Mammary epithelial cell (primary cell): Measurements from ENCODE around the gene LINC01488.

Experiments
- EZH2 ChIP-seq: IDR thresholded peaks from 2 replicates; pipeline ENCODE4 v1.6.1; 2012; ENCODE audit warnings: low read length, inconsistent platforms, borderline replicate concordance
- TF ChIP-seq, protein P1 (sequence below), 2 donors: IDR thresholded peaks in 1 of 2; conservative IDR thresholded peaks in 1 of 2; 2 replicates each; pipeline ENCODE4 v1.5.1; 2011 to 2012; ENCODE audit warnings: inconsistent platforms in 2 of 2, low read length in 2 of 2, mild to moderate bottlenecking in 2 of 2, control low read depth in 1 of 2, low read depth in 1 of 2; ENCODE audit not compliant: insufficient read depth in 1 of 2; ENCODE audit errors: extremely low read depth in 1 of 2

DNA sequence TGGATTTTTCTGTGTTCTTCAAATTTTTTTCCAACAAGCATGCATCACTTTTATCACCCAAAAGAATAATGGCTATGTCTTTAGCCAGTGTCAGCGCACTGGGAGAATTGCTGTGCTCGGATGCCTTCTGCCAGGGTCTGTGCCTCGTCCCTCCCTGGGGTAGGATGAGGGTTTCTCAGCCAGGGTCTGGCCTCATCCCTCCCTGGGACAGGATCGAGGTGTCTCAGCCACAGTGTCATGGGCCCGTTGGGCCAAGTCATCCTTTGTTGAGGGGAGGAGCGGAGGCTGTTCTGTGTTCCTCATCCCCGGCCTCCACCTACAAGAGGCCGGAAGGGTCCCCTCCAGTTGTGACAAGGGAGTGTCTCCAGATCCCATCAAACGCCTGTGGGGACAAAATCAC, 22.7 kb downstream of the LINC01488 start:
- TF ChIP-seq EZH2: no peak
- TF ChIP-seq, protein P1, sequence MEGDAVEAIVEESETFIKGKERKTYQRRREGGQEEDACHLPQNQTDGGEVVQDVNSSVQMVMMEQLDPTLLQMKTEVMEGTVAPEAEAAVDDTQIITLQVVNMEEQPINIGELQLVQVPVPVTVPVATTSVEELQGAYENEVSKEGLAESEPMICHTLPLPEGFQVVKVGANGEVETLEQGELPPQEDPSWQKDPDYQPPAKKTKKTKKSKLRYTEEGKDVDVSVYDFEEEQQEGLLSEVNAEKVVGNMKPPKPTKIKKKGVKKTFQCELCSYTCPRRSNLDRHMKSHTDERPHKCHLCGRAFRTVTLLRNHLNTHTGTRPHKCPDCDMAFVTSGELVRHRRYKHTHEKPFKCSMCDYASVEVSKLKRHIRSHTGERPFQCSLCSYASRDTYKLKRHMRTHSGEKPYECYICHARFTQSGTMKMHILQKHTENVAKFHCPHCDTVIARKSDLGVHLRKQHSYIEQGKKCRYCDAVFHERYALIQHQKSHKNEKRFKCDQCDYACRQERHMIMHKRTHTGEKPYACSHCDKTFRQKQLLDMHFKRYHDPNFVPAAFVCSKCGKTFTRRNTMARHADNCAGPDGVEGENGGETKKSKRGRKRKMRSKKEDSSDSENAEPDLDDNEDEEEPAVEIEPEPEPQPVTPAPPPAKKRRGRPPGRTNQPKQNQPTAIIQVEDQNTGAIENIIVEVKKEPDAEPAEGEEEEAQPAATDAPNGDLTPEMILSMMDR (conservative IDR thresholded peaks at IDR 0.05 in 1 of 2, IDR thresholded peaks at IDR 0.05 in 1 of 2; ENCODE audit: extremely low read depth in 1 of 2, insufficient read depth in 1 of 2, low read depth in 1 of 2, low read length in 2 of 2): no peak
